ENCODE data around the gene DHDH. TPM values are rescaled to one million over a fixed set of nuclear protein-coding genes. Genes with fewer than 3 reads are reported as not detected.
A peak's percentile ranks its signal among the peaks of the same experiment; 100 is the strongest.
"Not testable (repeated sequence)": the region's sequence is repeated elsewhere in the genome, so short reads cannot be mapped to it uniquely, and the experiment has no call there.

Gene DHDH
- polyA plus RNA-seq, 1 experiment: 0.48 TPM

DNA sequence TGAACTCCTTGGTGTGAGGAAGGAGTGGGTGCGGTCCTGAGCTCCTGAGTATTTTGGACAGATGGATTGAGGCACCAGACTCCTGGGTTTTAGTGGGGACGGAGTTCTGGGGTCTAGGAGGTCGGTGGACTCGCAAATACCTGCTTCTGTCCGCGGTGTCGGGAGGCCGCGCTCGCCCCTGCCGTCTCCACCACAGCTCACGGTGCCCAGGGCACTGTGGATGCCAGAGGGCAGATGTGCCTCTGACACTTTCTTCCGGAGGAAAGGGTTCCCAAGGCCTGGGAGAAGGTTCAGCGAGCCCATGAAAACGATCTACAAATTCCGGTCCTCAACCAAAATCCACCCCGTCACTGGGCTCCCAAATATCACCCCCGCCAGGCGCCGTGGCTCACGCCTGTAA lies 38.3 kb upstream of the DHDH start:
- H3K4me3 ChIP-seq (ENCODE audit: low read depth, low read length): no peak overlapping the region
- DNase-seq (ENCODE audit: low read depth, low spot score): no peak
- no peaks in the 10 kb centered on the region for H3K27me3 ChIP-seq (ENCODE audit: control insufficient read depth, insufficient read depth, low read length)
- no peaks in the 10 kb centered on the region; the same call in 1 of the 2 replicates for H3K9me3 ChIP-seq (ENCODE audit: control insufficient read depth, insufficient read depth, low read length)
- TF ChIP-seq, protein P1, sequence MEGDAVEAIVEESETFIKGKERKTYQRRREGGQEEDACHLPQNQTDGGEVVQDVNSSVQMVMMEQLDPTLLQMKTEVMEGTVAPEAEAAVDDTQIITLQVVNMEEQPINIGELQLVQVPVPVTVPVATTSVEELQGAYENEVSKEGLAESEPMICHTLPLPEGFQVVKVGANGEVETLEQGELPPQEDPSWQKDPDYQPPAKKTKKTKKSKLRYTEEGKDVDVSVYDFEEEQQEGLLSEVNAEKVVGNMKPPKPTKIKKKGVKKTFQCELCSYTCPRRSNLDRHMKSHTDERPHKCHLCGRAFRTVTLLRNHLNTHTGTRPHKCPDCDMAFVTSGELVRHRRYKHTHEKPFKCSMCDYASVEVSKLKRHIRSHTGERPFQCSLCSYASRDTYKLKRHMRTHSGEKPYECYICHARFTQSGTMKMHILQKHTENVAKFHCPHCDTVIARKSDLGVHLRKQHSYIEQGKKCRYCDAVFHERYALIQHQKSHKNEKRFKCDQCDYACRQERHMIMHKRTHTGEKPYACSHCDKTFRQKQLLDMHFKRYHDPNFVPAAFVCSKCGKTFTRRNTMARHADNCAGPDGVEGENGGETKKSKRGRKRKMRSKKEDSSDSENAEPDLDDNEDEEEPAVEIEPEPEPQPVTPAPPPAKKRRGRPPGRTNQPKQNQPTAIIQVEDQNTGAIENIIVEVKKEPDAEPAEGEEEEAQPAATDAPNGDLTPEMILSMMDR (IDR thresholded peaks at IDR 0.05; ENCODE audit: low read depth, low read length): no peak
- POLR2A ChIA-PET: interaction anchor here (1.6 kb wide), 1 partner anchor 19 kb away, joined by 3 read pairs; no protein-coding TSS in a partner anchor
- no peak overlapping the region for H3K27ac ChIP-seq (ENCODE audit: low read depth, low read length)
- CTCF ChIA-PET: no interaction called here

DNA sequence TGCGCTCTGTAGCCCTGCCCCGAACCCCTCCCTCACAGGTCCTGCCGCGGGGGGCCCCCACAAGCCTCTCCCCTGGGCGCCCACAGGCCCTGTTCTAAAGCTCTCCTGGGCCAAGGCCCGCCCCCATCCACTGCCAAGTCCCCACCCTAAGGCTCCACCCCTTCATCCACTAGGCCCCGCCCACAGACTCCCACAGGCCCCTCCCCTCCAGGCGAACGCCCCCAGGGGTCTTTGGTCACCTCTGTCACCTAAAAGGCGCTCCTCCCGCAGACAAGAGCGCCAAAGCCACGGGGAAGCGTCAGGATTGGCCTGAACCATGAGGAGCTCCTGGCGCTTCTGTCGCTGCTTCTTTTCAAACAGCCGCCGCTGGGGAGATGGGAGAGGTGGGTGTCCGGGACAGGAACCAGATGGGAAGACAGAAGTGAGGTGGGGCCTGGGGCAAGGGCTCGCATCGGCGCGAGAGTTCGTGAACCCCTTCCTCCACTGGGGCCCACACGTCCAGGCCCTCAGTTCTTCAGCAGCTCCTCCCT lies 37.2 kb upstream of the DHDH start:
- ChIA-PET POLR2A (interaction anchor here (0.6 to 1.6 kb wide), 6 partner anchors 20 to 280 kb away, joined by 3 to 9 read pairs (median 4); partner anchors contain the start of gene PPP1R15A), CTCF (interaction anchor here (0.6 to 0.7 kb wide), 2 partner anchors 74 to 1105 kb away, joined by 3 read pairs; no protein-coding TSS in a partner anchor)
- DNase-seq (ENCODE audit: low read depth, low spot score): no peak

DNA sequence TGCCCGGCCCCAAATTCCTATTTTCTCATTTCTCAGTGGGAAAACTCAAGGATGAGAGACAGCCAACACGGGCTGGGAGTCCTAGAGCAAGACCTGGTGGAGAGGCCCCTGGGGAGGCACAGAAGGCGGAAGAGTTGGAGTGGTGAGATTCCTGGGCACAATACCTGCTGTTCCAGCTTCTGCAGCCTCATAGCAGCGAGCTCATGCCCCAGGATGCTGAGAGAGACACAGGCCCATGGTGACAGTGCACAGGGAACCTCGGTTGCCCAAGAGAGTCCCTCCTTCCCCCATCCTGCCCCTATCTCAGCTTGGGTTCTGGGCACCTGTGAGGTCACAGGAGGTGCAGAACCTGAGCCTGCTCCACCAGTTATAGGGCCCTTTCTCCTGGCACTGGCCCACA lies 36.3 kb upstream of the DHDH start:
- Histone ChIP-seq H3K4me3 (ENCODE audit: low read depth, low read length) (no peak overlapping the region), H3K27ac (ENCODE audit: low read depth, low read length) (no peak overlapping the region), H3K9me3 (ENCODE audit: control insufficient read depth, insufficient read depth, low read length) (no peaks in the 10 kb centered on the region; the same call in 1 of the 2 replicates), H3K27me3 (ENCODE audit: control insufficient read depth, insufficient read depth, low read length) (no peaks in the 10 kb centered on the region)
- TF ChIP-seq, protein P1 (IDR thresholded peaks at IDR 0.05; ENCODE audit: low read depth, low read length): no peak
- CTCF ChIA-PET: no interaction called here
- no peak for DNase-seq (ENCODE audit: low read depth, low spot score)
- POLR2A ChIA-PET: no interaction called here

More for the DNA sequence above, 37.2 kb upstream of the DHDH start:
- no peaks in the 10 kb centered on the region; the same call in 1 of the 2 replicates for H3K9me3 ChIP-seq (ENCODE audit: control insufficient read depth, insufficient read depth, low read length)
- peak overlapping the region; percentile 22 for H3K4me3 ChIP-seq (ENCODE audit: low read depth, low read length)
- no peak overlapping the region for H3K27ac ChIP-seq (ENCODE audit: low read depth, low read length)
- H3K27me3 ChIP-seq (ENCODE audit: control insufficient read depth, insufficient read depth, low read length): no peaks in the 10 kb centered on the region
- TF ChIP-seq, protein P1 (IDR thresholded peaks at IDR 0.05; ENCODE audit: low read depth, low read length): no peak

DNA sequence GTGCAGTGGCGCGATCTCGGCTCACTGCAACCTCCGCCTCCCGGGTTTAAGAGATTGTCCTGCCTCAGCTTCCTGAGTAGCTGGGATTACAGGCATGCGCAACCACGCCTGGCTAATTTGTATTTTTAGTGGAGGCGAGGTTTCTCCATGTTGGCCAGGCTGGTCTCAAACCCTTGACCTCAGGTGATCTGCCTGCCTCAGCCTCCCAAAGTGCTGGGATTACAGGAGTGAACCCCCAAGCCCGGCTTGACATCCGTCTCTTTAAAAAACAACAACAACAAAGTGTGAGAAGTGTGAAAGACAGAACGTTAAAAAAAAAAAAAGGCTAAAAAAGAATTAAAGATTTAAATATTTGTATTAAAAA lies 34.1 kb upstream of the DHDH start:
- H3K27ac ChIP-seq (ENCODE audit: low read depth, low read length): peak overlapping the region; percentile 84
- POLR2A ChIA-PET: interaction anchor here (0.9 to 2.6 kb wide), 9 partner anchors 19 to 71 kb away, joined by 4 to 19 read pairs (median 7); partner anchors contain the start of genes FTL and PPP1R15A
- H3K4me3 ChIP-seq (ENCODE audit: low read depth, low read length): peak overlapping the region; percentile 94
- H3K9me3 ChIP-seq (ENCODE audit: control insufficient read depth, insufficient read depth, low read length); H3K27me3 ChIP-seq (ENCODE audit: control insufficient read depth, insufficient read depth, low read length); DNase-seq (ENCODE audit: low read depth, low spot score): not testable (repeated sequence)
- CTCF ChIA-PET: interaction anchor here (2.2 kb wide), 1 partner anchor 71 kb away, joined by 9 read pairs; no protein-coding TSS in a partner anchor

DNA sequence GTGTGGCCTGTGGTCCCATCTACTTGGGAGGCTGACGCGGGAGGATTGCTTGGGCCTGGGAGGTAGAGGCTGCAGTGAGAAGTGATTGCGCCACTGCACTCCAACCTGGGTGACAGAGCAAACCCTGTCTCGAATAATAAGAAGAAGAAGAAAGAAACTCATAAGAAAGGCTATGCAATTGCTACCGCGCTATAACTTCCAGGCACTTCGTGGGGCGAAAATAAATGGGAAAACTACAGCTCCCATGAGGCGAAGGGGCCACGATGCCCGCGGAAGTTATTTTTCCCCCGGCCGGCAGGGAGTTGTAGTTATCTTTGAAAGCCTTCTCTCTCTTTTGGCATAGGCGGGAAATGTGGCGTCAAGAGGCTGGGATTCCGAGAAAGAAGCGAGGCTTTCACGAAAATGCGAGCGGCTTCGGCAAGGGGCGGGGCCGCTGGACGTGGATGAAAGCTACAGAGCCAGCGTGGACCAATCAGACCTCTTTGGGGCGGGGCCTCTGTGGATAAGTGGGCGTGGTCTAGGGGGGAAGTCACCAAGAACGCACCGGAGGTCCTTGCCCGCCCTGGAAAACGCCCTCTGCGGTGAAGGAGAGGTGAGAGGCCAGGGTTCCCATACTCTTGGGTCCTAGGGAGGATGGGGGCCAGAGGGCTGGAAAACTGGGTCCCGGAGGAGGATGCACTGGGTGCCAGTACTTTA lies 33.6 kb upstream of the DHDH start, which contains the start of gene NUCB1:
Gene NUCB1, plus strand, starts transcription at position 532 of the 696 bp plus-strand sequence. CDS start 485 bp downstream, outside the sequence.
- Histone ChIP-seq H3K27ac (ENCODE audit: low read depth, low read length) (peak within 1 kb of the TSS; percentile 84), H3K27me3 (ENCODE audit: control insufficient read depth, insufficient read depth, low read length) (no peaks in the 10 kb centered on the region), H3K4me3 (ENCODE audit: low read depth, low read length) (peak within 1 kb of the TSS; percentile 94), H3K9me3 (ENCODE audit: control insufficient read depth, insufficient read depth, low read length) (no peaks in the 10 kb centered on the region; the same call in 1 of the 2 replicates)
- ChIA-PET POLR2A (interaction anchor here (0.9 to 2.6 kb wide), 10 partner anchors 20 to 71 kb away, joined by 4 to 19 read pairs (median 7); partner anchors contain the start of genes BAX, FTL and PPP1R15A), CTCF (interaction anchor here (1.1 to 2.2 kb wide), 2 partner anchors 22 to 71 kb away, joined by 3 to 9 read pairs; no protein-coding TSS in a partner anchor)
- TF ChIP-seq, protein P1 (IDR thresholded peaks at IDR 0.05; ENCODE audit: low read depth, low read length): peak; percentile 45
- peak; percentile 96 for DNase-seq (ENCODE audit: low read depth, low spot score)

Data from AG04450 (cell line).